Liver (tissue), 9 donors: Measurements from ENCODE around the gene TOGARAM1. TPM values are rescaled to one million over a fixed set of nuclear protein-coding genes. Genes with fewer than 3 reads are reported as not detected.

Source experiments
- DNase-seq: peaks from one replicate; pipeline ENCODE4 v3.0.0-alpha.2; 2017; ENCODE audit warnings: low spot score
- H3K27ac ChIP-seq, 2 donors: one replicate each; pipeline ENCODE4 v1.7.0; 2013; ENCODE audit warnings: inconsistent platforms in 2 of 2, low read length in 2 of 2, control low read depth in 1 of 2, low read depth in 1 of 2, mild to moderate bottlenecking in 1 of 2
- H3K27me3 ChIP-seq, 4 donors: one replicate each; pipeline versions ENCODE4 v1.6.1 to v1.7.0; 2013; ENCODE audit warnings: low read length in 3 of 4, inconsistent platforms in 1 of 4, mild to moderate bottlenecking in 1 of 4, moderate library complexity in 1 of 4; ENCODE audit not compliant: control insufficient read depth in 4 of 4, insufficient read depth in 4 of 4
- H3K36me3 ChIP-seq, 4 donors: one replicate each; pipeline versions ENCODE4 v1.6.1 to v1.7.0; 2013; ENCODE audit warnings: low read length in 3 of 4, mild to moderate bottlenecking in 3 of 4, low read depth in 1 of 4, moderate library complexity in 1 of 4; ENCODE audit not compliant: control insufficient read depth in 4 of 4, insufficient read depth in 3 of 4
- H3K4me1 ChIP-seq, 4 donors: one replicate each; pipeline versions ENCODE4 v1.6.1 to v1.7.0; 2013; ENCODE audit warnings: low read length in 3 of 4, mild to moderate bottlenecking in 3 of 4, moderate library complexity in 1 of 4; ENCODE audit not compliant: control insufficient read depth in 4 of 4, insufficient read depth in 4 of 4
- H3K4me3 ChIP-seq, 3 donors: one replicate each; pipeline versions ENCODE4 v1.6.1 to v1.7.0; 2013; ENCODE audit warnings: low read length in 3 of 3, control low read depth in 1 of 3, low read depth in 1 of 3, mild to moderate bottlenecking in 1 of 3
- H3K9ac ChIP-seq, 2 donors: one replicate each; pipeline ENCODE4 v1.7.0; 2013; ENCODE audit warnings: low read length in 2 of 2, mild to moderate bottlenecking in 2 of 2, moderate library complexity in 2 of 2, control low read depth in 1 of 2, low read depth in 1 of 2
- H3K9me3 ChIP-seq, 4 donors: one replicate each; pipeline versions ENCODE4 v1.6.1 to v1.7.0; 2013; ENCODE audit warnings: low read length in 3 of 4; ENCODE audit not compliant: control insufficient read depth in 4 of 4
- EGR1 ChIP-seq, 2 donors: IDR thresholded peaks; 2 replicates each; pipeline ENCODE4 v1.6.1; 2016 to 2018; ENCODE audit warnings: antibody characterized with exemption in 2 of 2, low read depth in 2 of 2
- FOXA1 ChIP-seq: IDR thresholded peaks from 2 replicates; pipeline ENCODE4 v1.6.1; 2016; ENCODE audit warnings: antibody characterized with exemption
- FOXA2 ChIP-seq: IDR thresholded peaks from 2 replicates; pipeline ENCODE4 v1.6.1; 2016; ENCODE audit warnings: antibody characterized with exemption
- GABPA ChIP-seq, 2 donors: IDR thresholded peaks in 1 of 2; conservative IDR thresholded peaks in 1 of 2; 2 replicates each; pipeline ENCODE4 v1.6.1; 2016; ENCODE audit warnings: antibody characterized with exemption in 2 of 2, mild to moderate bottlenecking in 1 of 2, moderate library complexity in 1 of 2
- HNF4A ChIP-seq, 2 donors: conservative IDR thresholded peaks; 2 replicates each; pipeline ENCODE4 v1.6.1; 2016; ENCODE audit warnings: antibody characterized with exemption in 2 of 2, mild to moderate bottlenecking in 2 of 2
- HNF4G ChIP-seq: IDR thresholded peaks from 2 replicates; pipeline ENCODE4 v1.6.1; 2016; ENCODE audit warnings: antibody characterized with exemption
- JUND ChIP-seq, 2 donors: IDR thresholded peaks; 2 replicates each; pipeline ENCODE4 v1.6.1; 2016; ENCODE audit warnings: antibody characterized with exemption in 2 of 2
- NR2F2 ChIP-seq: IDR thresholded peaks from 2 replicates; pipeline ENCODE4 v1.6.1; 2016; ENCODE audit warnings: antibody characterized with exemption
- RAD21 ChIP-seq, 2 donors: IDR thresholded peaks; 2 replicates each; pipeline ENCODE4 v1.6.1; 2016; ENCODE audit warnings: antibody characterized with exemption in 2 of 2, mild to moderate bottlenecking in 2 of 2
- RXRA ChIP-seq, 2 donors: IDR thresholded peaks; 2 replicates each; pipeline ENCODE4 v1.6.1; 2017 to 2018; ENCODE audit warnings: antibody characterized with exemption in 2 of 2, mild to moderate bottlenecking in 1 of 2
- SP1 ChIP-seq: IDR thresholded peaks from 2 replicates; pipeline ENCODE4 v1.6.1; 2018; ENCODE audit warnings: antibody characterized with exemption, mild to moderate bottlenecking
- TAF1 ChIP-seq: conservative IDR thresholded peaks from 2 replicates; pipeline ENCODE4 v1.6.1; 2016; ENCODE audit warnings: antibody characterized with exemption, mild to moderate bottlenecking
- YY1 ChIP-seq: IDR thresholded peaks from 2 replicates; pipeline ENCODE4 v1.6.1; 2016; ENCODE audit warnings: antibody characterized with exemption, mild to moderate bottlenecking
- WGBS: extraction: QIAGEN DNeasy Blood & Tissue Kit; methylation state at CpG from one replicate; pipeline ENCODE4 v1.1.7; 2013; 5-methylcytosine and 5-hydroxymethylcytosine counted together
- polyA plus RNA-seq, 2 donors: library from polyadenylated mRNA; stranded (reverse) in 1 of 2; unstranded in 1 of 2; fragments of 200-250 nt in 1 of 2; fragments of >200 nt in 1 of 2; fragmentation: Nextera tagmentation in 1 of 2; extraction: Ambion mirVana in 1 of 2; gene quantifications; one replicate each; pipeline versions ENCODE4 v1.2.1 to v1.2.3, GENCODE V29; 2013 to 2015
- total RNA-seq, 2 donors: library from RNA; depleted of rRNA; stranded (reverse); fragments of >200 nt; gene quantifications; one replicate each; pipeline ENCODE4 v1.2.3, GENCODE V29; 2014
- TF ChIP-seq, protein P1 (sequence below): IDR thresholded peaks from 2 replicates; pipeline ENCODE4 v1.6.1; 2016; ENCODE audit warnings: antibody characterized with exemption
- TF ChIP-seq, protein P2 (sequence below): fragments of 150-350 bp; IDR thresholded peaks from 2 replicates; pipeline ENCODE4 v1.5.1; 2017; ENCODE audit warnings: improper control_type of control experiment, low read depth, low read length; ENCODE audit not compliant: missing input control
- TF ChIP-seq, protein P3 (sequence below): IDR thresholded peaks from 2 replicates; pipeline ENCODE4 v1.6.1; 2016; ENCODE audit warnings: antibody characterized with exemption
- TF ChIP-seq, protein P4 (sequence below): IDR thresholded peaks from 2 replicates; pipeline ENCODE4 v1.6.1; 2016; ENCODE audit warnings: antibody characterized with exemption
- TF ChIP-seq, protein P5 (sequence below): IDR thresholded peaks from 2 replicates; pipeline ENCODE4 v1.6.1; 2016; ENCODE audit warnings: antibody characterized with exemption, mild to moderate bottlenecking
- donor health status: healthy.
- donor health status: healthy.
- donor health status: healthy.
- donor health status: healthy.
- donor health status: healthy.

Gene TOGARAM1
- total and polyA plus RNA-seq, 4 donors = 2.5 to 12.7 (median 7.5) TPM

DNA sequence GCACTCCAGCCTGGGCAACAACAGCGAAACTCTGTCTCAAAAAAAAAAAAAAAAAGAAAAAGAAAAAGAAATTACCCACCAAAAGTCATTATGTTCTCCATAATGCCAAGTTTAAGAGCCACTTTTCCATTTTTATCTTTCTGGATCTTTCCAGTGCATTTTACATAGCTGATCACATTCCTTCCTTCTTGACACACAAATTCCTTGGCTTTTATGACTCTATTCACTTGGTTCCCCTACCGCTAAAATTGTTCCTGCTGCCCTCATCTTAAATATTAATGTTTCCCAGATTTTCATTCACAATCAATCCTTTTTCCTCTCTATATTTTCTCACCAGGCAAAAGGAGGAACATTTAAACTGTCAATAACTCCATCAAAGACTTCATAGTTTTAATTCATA lies 20.4 kb upstream of the TOGARAM1 start:
- 98% methylated on average over 2 of the region's 2 CpGs for WGBS
- no peak for TF ChIP-seq HNF4G
- no peak for TF ChIP-seq HNF4A (conservative IDR thresholded peaks at IDR 0.05)
- TF ChIP-seq FOXA1 = no peak
- TF ChIP-seq, protein P1, sequence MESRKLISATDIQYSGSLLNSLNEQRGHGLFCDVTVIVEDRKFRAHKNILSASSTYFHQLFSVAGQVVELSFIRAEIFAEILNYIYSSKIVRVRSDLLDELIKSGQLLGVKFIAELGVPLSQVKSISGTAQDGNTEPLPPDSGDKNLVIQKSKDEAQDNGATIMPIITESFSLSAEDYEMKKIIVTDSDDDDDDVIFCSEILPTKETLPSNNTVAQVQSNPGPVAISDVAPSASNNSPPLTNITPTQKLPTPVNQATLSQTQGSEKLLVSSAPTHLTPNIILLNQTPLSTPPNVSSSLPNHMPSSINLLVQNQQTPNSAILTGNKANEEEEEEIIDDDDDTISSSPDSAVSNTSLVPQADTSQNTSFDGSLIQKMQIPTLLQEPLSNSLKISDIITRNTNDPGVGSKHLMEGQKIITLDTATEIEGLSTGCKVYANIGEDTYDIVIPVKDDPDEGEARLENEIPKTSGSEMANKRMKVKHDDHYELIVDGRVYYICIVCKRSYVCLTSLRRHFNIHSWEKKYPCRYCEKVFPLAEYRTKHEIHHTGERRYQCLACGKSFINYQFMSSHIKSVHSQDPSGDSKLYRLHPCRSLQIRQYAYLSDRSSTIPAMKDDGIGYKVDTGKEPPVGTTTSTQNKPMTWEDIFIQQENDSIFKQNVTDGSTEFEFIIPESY = no peak
- TF ChIP-seq JUND (IDR thresholded peaks at IDR 0.05) = no peak
- TF ChIP-seq EGR1 (IDR thresholded peaks at IDR 0.05; ENCODE audit: low read depth in 2 of 2) = no peak
- TF ChIP-seq, protein P2, sequence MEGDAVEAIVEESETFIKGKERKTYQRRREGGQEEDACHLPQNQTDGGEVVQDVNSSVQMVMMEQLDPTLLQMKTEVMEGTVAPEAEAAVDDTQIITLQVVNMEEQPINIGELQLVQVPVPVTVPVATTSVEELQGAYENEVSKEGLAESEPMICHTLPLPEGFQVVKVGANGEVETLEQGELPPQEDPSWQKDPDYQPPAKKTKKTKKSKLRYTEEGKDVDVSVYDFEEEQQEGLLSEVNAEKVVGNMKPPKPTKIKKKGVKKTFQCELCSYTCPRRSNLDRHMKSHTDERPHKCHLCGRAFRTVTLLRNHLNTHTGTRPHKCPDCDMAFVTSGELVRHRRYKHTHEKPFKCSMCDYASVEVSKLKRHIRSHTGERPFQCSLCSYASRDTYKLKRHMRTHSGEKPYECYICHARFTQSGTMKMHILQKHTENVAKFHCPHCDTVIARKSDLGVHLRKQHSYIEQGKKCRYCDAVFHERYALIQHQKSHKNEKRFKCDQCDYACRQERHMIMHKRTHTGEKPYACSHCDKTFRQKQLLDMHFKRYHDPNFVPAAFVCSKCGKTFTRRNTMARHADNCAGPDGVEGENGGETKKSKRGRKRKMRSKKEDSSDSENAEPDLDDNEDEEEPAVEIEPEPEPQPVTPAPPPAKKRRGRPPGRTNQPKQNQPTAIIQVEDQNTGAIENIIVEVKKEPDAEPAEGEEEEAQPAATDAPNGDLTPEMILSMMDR = no peak
- TF ChIP-seq, protein P3, sequence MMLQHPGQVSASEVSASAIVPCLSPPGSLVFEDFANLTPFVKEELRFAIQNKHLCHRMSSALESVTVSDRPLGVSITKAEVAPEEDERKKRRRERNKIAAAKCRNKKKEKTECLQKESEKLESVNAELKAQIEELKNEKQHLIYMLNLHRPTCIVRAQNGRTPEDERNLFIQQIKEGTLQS = no peak
- TF ChIP-seq RAD21 (IDR thresholded peaks at IDR 0.05) = no peak
- TF ChIP-seq SP1 = no peak
- no peak for TF ChIP-seq FOXA2
- TF ChIP-seq, protein P4, sequence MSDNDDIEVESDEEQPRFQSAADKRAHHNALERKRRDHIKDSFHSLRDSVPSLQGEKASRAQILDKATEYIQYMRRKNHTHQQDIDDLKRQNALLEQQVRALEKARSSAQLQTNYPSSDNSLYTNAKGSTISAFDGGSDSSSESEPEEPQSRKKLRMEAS = no peak
- no peak for TF ChIP-seq NR2F2
- TF ChIP-seq GABPA (IDR thresholded peaks at IDR 0.05 in 1 of 2, conservative IDR thresholded peaks at IDR 0.05 in 1 of 2) = no peak
- no peak for TF ChIP-seq YY1
- TF ChIP-seq, protein P5, sequence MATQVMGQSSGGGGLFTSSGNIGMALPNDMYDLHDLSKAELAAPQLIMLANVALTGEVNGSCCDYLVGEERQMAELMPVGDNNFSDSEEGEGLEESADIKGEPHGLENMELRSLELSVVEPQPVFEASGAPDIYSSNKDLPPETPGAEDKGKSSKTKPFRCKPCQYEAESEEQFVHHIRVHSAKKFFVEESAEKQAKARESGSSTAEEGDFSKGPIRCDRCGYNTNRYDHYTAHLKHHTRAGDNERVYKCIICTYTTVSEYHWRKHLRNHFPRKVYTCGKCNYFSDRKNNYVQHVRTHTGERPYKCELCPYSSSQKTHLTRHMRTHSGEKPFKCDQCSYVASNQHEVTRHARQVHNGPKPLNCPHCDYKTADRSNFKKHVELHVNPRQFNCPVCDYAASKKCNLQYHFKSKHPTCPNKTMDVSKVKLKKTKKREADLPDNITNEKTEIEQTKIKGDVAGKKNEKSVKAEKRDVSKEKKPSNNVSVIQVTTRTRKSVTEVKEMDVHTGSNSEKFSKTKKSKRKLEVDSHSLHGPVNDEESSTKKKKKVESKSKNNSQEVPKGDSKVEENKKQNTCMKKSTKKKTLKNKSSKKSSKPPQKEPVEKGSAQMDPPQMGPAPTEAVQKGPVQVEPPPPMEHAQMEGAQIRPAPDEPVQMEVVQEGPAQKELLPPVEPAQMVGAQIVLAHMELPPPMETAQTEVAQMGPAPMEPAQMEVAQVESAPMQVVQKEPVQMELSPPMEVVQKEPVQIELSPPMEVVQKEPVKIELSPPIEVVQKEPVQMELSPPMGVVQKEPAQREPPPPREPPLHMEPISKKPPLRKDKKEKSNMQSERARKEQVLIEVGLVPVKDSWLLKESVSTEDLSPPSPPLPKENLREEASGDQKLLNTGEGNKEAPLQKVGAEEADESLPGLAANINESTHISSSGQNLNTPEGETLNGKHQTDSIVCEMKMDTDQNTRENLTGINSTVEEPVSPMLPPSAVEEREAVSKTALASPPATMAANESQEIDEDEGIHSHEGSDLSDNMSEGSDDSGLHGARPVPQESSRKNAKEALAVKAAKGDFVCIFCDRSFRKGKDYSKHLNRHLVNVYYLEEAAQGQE = no peak
- TF ChIP-seq RXRA (IDR thresholded peaks at IDR 0.05) = no peak
- TF ChIP-seq TAF1 = no peak

More for the DNA sequence above, 20.4 kb upstream of the TOGARAM1 start:
- no peak for DNase-seq
- Histone ChIP-seq H3K9me3 (no peaks in the 10 kb centered on the region), H3K27me3 (no peaks in the 10 kb centered on the region), H3K4me3 (no peak overlapping the region), H3K9ac (no peak overlapping the region), H3K27ac (no peak overlapping the region), H3K36me3 (peaks cover 2 to 25% (median 23%) of the 10 kb centered on the region in 4 donors), H3K4me1 (no peaks in the 10 kb centered on the region)
